Loucy (cell line): Measurements from ENCODE around the gene SLCO4A1.

Source experiments
- H2AFZ ChIP-seq: fragments of 200-600 bp; sonication (generic); 2 replicates; pipeline ENCODE4 v1.6.0; 2016; ENCODE audit warnings: antibody characterized with exemption, mild to moderate bottlenecking, low read length, moderate library complexity
- H3F3A ChIP-seq: fragments of 200-600 bp; 2 replicates; pipeline ENCODE4 v1.6.0; 2016; ENCODE audit warnings: antibody characterized with exemption, low read depth, mild to moderate bottlenecking
- H3K27me3 ChIP-seq: fragments of 200-600 bp; sonication (generic); 2 replicates; pipeline ENCODE4 v1.6.1; 2014; ENCODE audit warnings: low read length, mild to moderate bottlenecking; ENCODE audit not compliant: insufficient read depth, poor library complexity, severe bottlenecking
- H3K36me3 ChIP-seq: fragments of 200-600 bp; sonication (generic); 2 replicates; pipeline ENCODE4 v1.6.1; 2016; ENCODE audit warnings: low read length; ENCODE audit not compliant: insufficient read depth
- H3K4me1 ChIP-seq: fragments of 200-600 bp; sonication (generic); 2 replicates; pipeline ENCODE4 v1.5.1; 2014; ENCODE audit warnings: low read length, mild to moderate bottlenecking; ENCODE audit not compliant: insufficient read depth, poor library complexity, severe bottlenecking
- H3K4me2 ChIP-seq: fragments of 200-600 bp; sonication (generic); 2 replicates; pipeline ENCODE4 v1.6.0; 2014; ENCODE audit warnings: antibody characterized with exemption, low read length, low read depth, mild to moderate bottlenecking; ENCODE audit not compliant: poor library complexity, severe bottlenecking
- H3K4me3 ChIP-seq: fragments of 200-600 bp; sonication (generic); 2 replicates; pipeline ENCODE4 v1.5.1; 2014; ENCODE audit warnings: low read length, mild to moderate bottlenecking, mixed read lengths; ENCODE audit not compliant: poor library complexity, severe bottlenecking
- H3K79me2 ChIP-seq: fragments of 200-600 bp; sonication (generic); 2 replicates; pipeline ENCODE4 v1.6.1; 2014; ENCODE audit warnings: low read length; ENCODE audit not compliant: insufficient read depth
- H3K9ac ChIP-seq: fragments of 200-600 bp; sonication (generic); 2 replicates; pipeline ENCODE4 v1.6.0; 2014; ENCODE audit warnings: mild to moderate bottlenecking, low read depth, low read length, moderate library complexity; ENCODE audit not compliant: poor library complexity, severe bottlenecking
- H3K9me2 ChIP-seq: fragments of 200-600 bp; sonication (generic); replicated peaks from 2 replicates; pipeline ENCODE4 v1.6.1; 2016; ENCODE audit warnings: low read depth, low read length, mixed read lengths
- H3K9me3 ChIP-seq: fragments of 200-600 bp; sonication (generic); 2 replicates; pipeline ENCODE4 v1.6.1; 2014; ENCODE audit warnings: mild to moderate bottlenecking, antibody characterized with exemption, low read length, low read depth; ENCODE audit not compliant: insufficient read depth
- H4K20me1 ChIP-seq: fragments of 200-600 bp; sonication (generic); 2 replicates; pipeline ENCODE4 v1.6.0; 2014; ENCODE audit warnings: antibody characterized with exemption, low read length, mild to moderate bottlenecking; ENCODE audit not compliant: insufficient read depth, poor library complexity, severe bottlenecking
- CTCF ChIP-seq: fragments of 200-600 bp; sonication (generic); conservative IDR thresholded peaks from 2 replicates; pipeline ENCODE4 v1.5.1; 2014; ENCODE audit warnings: mild to moderate bottlenecking, antibody characterized with exemption, low read length
- EZH2phosphoT487 ChIP-seq: fragments of 200-600 bp; IDR thresholded peaks from 2 replicates; pipeline ENCODE4 v1.6.1; 2018; ENCODE audit warnings: antibody characterized with exemption, mild to moderate bottlenecking, moderate library complexity, borderline replicate concordance

The SLCO4A1 gene

GRCh38 chr20:62707921-62708521, 65.7 kb downstream of the SLCO4A1 start:
- Histone ChIP-seq H3F3A (no peaks in the 10 kb centered on the region), H3K36me3 (no peaks in the 10 kb centered on the region), H3K27me3 (no peaks in the 10 kb centered on the region), H3K9ac (no peak overlapping the region), H3K4me3 (no peak overlapping the region), H3K4me1 (no peaks in the 10 kb centered on the region), H2AFZ (no peak overlapping the region), H4K20me1 (no peaks in the 10 kb centered on the region), H3K9me2 (no peaks in the 10 kb centered on the region), H3K79me2 (no peaks in the 10 kb centered on the region), H3K4me2 (no peak overlapping the region), H3K9me3 (no peaks in the 10 kb centered on the region)
- TF ChIP-seq CTCF (peak; percentile 51), EZH2phosphoT487 (no peak)

GRCh38 chr20:62708591-62709536, 66.6 kb downstream of the SLCO4A1 start, which contains the start of gene NTSR1:
NTSR1 (plus strand) TSS chr20:62708836; CDS start chr20:62709208, 372 bp downstream.
- no peak within 1 kb of the TSS for H3K9ac ChIP-seq

DNA sequence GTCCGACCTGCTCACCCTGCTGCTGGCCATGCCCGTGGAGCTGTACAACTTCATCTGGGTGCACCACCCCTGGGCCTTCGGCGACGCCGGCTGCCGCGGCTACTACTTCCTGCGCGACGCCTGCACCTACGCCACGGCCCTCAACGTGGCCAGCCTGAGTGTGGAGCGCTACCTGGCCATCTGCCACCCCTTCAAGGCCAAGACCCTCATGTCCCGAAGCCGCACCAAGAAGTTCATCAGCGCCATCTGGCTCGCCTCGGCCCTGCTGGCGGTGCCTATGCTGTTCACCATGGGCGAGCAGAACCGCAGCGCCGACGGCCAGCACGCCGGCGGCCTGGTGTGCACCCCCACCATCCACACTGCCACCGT, 67.2 kb downstream of the SLCO4A1 start:
- Histone ChIP-seq H3K36me3 (no peaks in the 10 kb centered on the region), H3K79me2 (no peaks in the 10 kb centered on the region), H3K9me3 (no peaks in the 10 kb centered on the region), H3K9ac (no peak overlapping the region), H4K20me1 (no peaks in the 10 kb centered on the region), H3K27me3 (no peaks in the 10 kb centered on the region), H3K4me2 (no peak overlapping the region), H2AFZ (no peak overlapping the region), H3K4me3 (no peak overlapping the region), H3F3A (no peaks in the 10 kb centered on the region), H3K9me2 (no peaks in the 10 kb centered on the region), H3K4me1 (no peaks in the 10 kb centered on the region)
- TF ChIP-seq CTCF (no peak), EZH2phosphoT487 (no peak)

More at GRCh38 chr20:62708591-62709536, 66.6 kb downstream of the SLCO4A1 start, which contains the start of gene NTSR1:
- no peaks in the 10 kb centered on the region for H3K4me1 ChIP-seq
- no peaks in the 10 kb centered on the region for H3K9me3 ChIP-seq
- no peak within 1 kb of the TSS for H3K4me3 ChIP-seq
- TF ChIP-seq EZH2phosphoT487, result no peak
- H3K27me3 ChIP-seq, result no peaks in the 10 kb centered on the region
- no peak within 1 kb of the TSS for H3K4me2 ChIP-seq
- no peaks in the 10 kb centered on the region for H3K79me2 ChIP-seq
- H2AFZ ChIP-seq, result no peak within 1 kb of the TSS
- H4K20me1 ChIP-seq, result no peaks in the 10 kb centered on the region
- no peaks in the 10 kb centered on the region for H3K9me2 ChIP-seq
- H3F3A ChIP-seq, result no peaks in the 10 kb centered on the region
- no peaks in the 10 kb centered on the region for H3K36me3 ChIP-seq
